ENCODE data around the gene HS6ST3. TPM values are rescaled to one million over a fixed set of nuclear protein-coding genes. Genes with fewer than 3 reads are reported as not detected.

Gene HS6ST3
- total and polyA plus RNA-seq, 9 of the 15 experiments (the other 6 are each of a cell fraction or from before 2014, with no cell fraction given): not detected

GRCh38 chr13:96221471-96221870 lies 131.6 kb downstream of the HS6ST3 start:
- BruUV-seq (replicated peaks): no TSS peak

GRCh38 chr13:96223231-96223630 lies 133.3 kb downstream of the HS6ST3 start:
- Histone ChIP-seq H3K4me1 (replicated peaks in 1 of 2; ENCODE audit: control insufficient read depth in 2 of 2, insufficient read depth in 2 of 2, low read length in 2 of 2) (no peaks in the 10 kb centered on the region), H3K27me3 (ENCODE audit: control insufficient read depth in 2 of 2, insufficient read depth in 2 of 2, low read length in 2 of 2) (no peaks in the 10 kb centered on the region), H3K4me3 (no peak overlapping the region), H3K4me2 (ENCODE audit: insufficient read depth, low read length) (no peak overlapping the region), H2AFZ (ENCODE audit: low read depth, low read length) (no peak overlapping the region), H3K27ac (ENCODE audit: extremely low read depth, low read depth, low read length) (no peak overlapping the region), H4K20me1 (replicated peaks; ENCODE audit: control insufficient read depth, insufficient read depth, low read length) (no peaks in the 10 kb centered on the region), H3K79me2 (ENCODE audit: control insufficient read depth, insufficient read depth, low read length) (no peaks in the 10 kb centered on the region), H3K9me3 (replicated peaks; ENCODE audit: control insufficient read depth, insufficient read depth, low read depth, low read length) (no peaks in the 10 kb centered on the region), H3K36me3 (ENCODE audit: control insufficient read depth, insufficient read depth, low read length) (no peaks in the 10 kb centered on the region), H3K9me1 (ENCODE audit: control insufficient read depth, insufficient read depth, low read length) (no peaks in the 10 kb centered on the region), H3K9ac (ENCODE audit: insufficient read depth in 1 of 2, low read depth in 2 of 2, low read length in 2 of 2) (no peak overlapping the region)
- 4% methylated on average over 4 of the region's 5 CpGs for WGBS (ENCODE audit: insufficient coverage, low coverage, missing lambda C conversion rate)
- intact Hi-C loops (cut with micrococcal nuclease) (loop anchor here (10.0 kb wide), 1 partner anchor 598 kb away; no protein-coding TSS in a partner anchor), in situ Hi-C loops (cut with MboI) (no loop called here)
- FAIRE-seq (no peak), DNase-seq (ENCODE audit: extremely low read depth in 1 of 4, low spot score in 3 of 4) (no peak), ATAC-seq (no peak)
- no TSS peak for BruUV-seq (replicated peaks)
- POLR2A ChIA-PET: no interaction called here
- CTCF ChIA-PET (ENCODE audit: low intra/inter-chr PET ratio): no interaction called here
- TF ChIP-seq RBM22 (IDR thresholded peaks at IDR 0.05; ENCODE audit: low read depth, low read length, poor library complexity, severe bottlenecking): no peak
- TF ChIP-seq FUS (optimal IDR thresholded peaks at IDR 0.05; ENCODE audit: low read depth, low read length): no peak
- no peak for TF ChIP-seq HDAC1 (IDR thresholded peaks at IDR 0.05)
- TF ChIP-seq VEZF1 (CRISPR knock-in tag; IDR thresholded peaks at IDR 0.05): no peak
- no peak for TF ChIP-seq ZZZ3 (IDR thresholded peaks at IDR 0.05)
- no peak for TF ChIP-seq ZNF780A (CRISPR knock-in tag; IDR thresholded peaks at IDR 0.05)
- no peak for TF ChIP-seq E2F5 (CRISPR knock-in tag; IDR thresholded peaks at IDR 0.05)

More at GRCh38 chr13:96221471-96221870, 131.6 kb downstream of the HS6ST3 start:
- DNase-seq (ENCODE audit: extremely low read depth in 1 of 4, low spot score in 3 of 4) (no peak), ATAC-seq (no peak), FAIRE-seq (no peak)
- no peaks in the 10 kb centered on the region for H3K4me1 ChIP-seq (replicated peaks in 1 of 2; ENCODE audit: control insufficient read depth in 2 of 2, insufficient read depth in 2 of 2, low read length in 2 of 2)
- no peaks in the 10 kb centered on the region for H4K20me1 ChIP-seq (replicated peaks; ENCODE audit: control insufficient read depth, insufficient read depth, low read length)
- H3K36me3 ChIP-seq (ENCODE audit: control insufficient read depth, insufficient read depth, low read length): no peaks in the 10 kb centered on the region
- CTCF ChIA-PET (ENCODE audit: low intra/inter-chr PET ratio): no interaction called here
- no peak overlapping the region for H3K9ac ChIP-seq (ENCODE audit: insufficient read depth in 1 of 2, low read depth in 2 of 2, low read length in 2 of 2)
- H3K27me3 ChIP-seq (ENCODE audit: control insufficient read depth in 2 of 2, insufficient read depth in 2 of 2, low read length in 2 of 2): no peaks in the 10 kb centered on the region
- H3K9me3 ChIP-seq (replicated peaks; ENCODE audit: control insufficient read depth, insufficient read depth, low read depth, low read length): no peaks in the 10 kb centered on the region
- no peak overlapping the region for H3K4me2 ChIP-seq (ENCODE audit: insufficient read depth, low read length)
- in situ Hi-C loops (cut with MboI): no loop called here
- intact Hi-C loops (cut with micrococcal nuclease): loop anchor here (10.0 kb wide), 1 partner anchor 597 kb away; no protein-coding TSS in a partner anchor
- no peaks in the 10 kb centered on the region for H3K9me1 ChIP-seq (ENCODE audit: control insufficient read depth, insufficient read depth, low read length)
- POLR2A ChIA-PET: no interaction called here
- H2AFZ ChIP-seq (ENCODE audit: low read depth, low read length): no peak overlapping the region
- H3K4me3 ChIP-seq: no peak overlapping the region
- no peaks in the 10 kb centered on the region for H3K79me2 ChIP-seq (ENCODE audit: control insufficient read depth, insufficient read depth, low read length)
- no peak for TF ChIP-seq THRA (IDR thresholded peaks at IDR 0.05)
- H3K27ac ChIP-seq (ENCODE audit: extremely low read depth, low read depth, low read length): no peak overlapping the region
